GM19438 (cell line): Measurements from ENCODE around the gene GCGR.

Experiments used
- ATAC-seq: cut with Tn5 transposase; IDR thresholded peaks from one replicate; pipeline ENCODE4 v1.9.1; 2021; ENCODE audit warnings: low read depth; ENCODE audit not compliant: unreplicated experiment

Gene GCGR

GRCh38 chr17:81845881-81846742, 42.2 kb downstream of the GCGR start:
- no peak for ATAC-seq

DNA sequence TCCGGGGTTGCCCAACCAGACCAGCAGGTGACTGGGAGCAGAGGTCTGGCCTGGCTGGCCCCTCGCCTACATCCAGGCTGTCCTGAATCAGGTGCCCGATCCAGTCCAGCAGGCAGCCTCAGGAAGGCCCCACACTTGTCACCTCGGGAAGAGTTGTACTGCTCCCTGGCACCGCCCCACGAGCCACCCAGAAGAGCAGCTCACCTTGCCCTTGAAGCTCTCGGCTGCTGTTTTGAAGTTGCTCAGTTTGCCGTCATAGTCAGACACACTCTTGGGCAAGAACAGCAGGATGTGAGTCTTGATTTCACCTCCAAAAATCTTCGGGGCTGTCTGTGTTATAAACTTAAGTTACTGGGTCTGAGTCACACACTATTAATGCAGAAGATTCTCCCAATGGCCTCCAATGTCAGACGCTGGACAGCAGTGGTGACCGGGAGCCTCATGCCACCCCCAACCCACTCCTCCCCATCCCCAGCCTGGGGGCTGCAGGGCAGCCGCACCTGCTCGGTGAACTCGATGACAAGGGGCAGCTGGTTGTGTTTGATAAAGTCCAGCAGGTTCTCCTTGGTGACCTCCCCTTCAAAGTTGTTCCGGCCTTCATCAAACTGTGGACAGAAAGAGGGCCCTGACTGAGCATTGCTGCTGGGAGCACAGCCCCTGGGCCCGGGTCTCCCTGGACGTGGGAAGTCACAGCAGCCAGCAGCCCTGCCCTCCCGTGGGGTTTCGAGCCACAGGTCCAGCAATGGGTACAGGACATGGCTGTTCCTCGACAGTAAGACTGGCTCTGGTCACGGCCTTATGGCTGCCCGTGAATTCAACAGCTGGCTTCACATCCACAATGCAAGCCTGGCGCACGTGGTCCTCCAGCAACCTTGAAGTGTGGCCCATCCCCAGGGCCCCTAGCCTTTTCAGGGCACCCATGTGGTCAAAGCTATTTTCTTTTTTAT, 43.1 kb downstream of the GCGR start:
- no peak for ATAC-seq

DNA sequence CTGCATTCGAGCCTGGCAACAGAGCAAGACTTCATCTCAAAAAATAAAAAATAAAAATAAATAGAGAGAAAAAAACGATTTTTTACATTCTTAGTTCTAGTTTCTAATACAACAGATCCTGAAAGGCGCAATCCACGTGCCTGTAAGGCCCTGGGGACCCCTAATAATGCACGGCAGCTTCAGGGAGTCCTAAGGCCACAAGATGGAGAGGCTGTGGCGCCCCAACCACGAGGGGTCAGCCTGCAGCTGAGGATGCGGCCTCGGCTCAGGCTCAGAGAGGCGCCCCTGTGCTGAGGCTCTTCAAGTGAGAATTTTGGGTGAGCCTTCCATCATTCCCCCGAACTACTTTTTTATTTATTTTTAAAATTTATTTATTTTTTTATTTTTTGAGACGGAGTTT, 45.5 kb downstream of the GCGR start:
- no peak for ATAC-seq

GRCh38 chr17:81851423-81851822, 47.5 kb downstream of the GCGR start:
- ATAC-seq = no peak

GRCh38 chr17:81852237-81852636, 48.3 kb downstream of the GCGR start:
- ATAC-seq = no peak

DNA sequence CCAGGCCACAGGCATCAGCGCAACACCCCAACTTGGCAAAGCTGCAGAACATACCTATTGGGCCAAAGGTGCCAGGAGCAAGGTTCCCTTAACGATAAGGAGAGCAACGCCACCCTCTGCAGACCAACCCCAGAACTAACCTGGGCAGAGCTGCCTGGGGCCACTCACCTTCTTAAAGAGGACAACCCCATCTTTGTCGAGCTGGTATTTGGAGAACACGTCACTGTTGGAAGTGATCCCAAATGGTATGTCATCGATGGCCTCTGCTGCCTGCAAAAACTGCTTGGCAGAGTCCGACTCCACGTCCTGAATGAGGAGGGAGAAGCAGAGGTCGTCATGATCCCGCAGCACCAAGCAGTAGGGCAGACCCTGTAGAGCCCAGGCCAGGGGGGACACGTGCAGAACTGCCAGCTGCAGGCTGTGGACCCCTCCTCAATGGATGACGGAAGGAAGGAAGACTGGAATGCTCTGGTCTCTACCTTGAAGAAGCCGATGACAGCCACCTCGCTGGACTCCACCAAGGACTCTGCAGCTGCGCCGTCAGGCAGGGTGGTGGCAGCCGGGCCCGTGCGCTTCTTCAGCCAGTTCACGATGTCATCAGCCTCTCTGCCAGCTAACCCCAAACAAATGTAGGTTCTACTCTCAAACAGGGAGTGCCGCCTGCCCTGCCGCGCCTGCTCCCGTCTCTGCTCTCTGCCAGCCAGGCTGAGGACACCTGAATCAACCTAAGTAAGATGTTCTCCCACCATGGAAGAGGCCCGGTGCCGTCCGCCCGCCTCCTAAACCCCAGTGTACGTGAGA, 51.2 kb downstream of the GCGR start:
- ATAC-seq = no peak

GRCh38 chr17:81858170-81858966, 54.4 kb downstream of the GCGR start:
- ATAC-seq = no peak

- ATAC-seq = no peak
These were observed 55.3 kb downstream of the GCGR start for GRCh38 chr17:81858967-81859905.

GRCh38 chr17:81859906-81860755, 56.2 kb downstream of the GCGR start, which contains the start of gene P4HB:
Gene P4HB, minus strand, starts transcription at chr17:81860535. Its CDS starts 64 bp downstream, at chr17:81860471.
- ATAC-seq = no peak

- peak; percentile 74 for ATAC-seq
These were observed 57.0 kb downstream of the GCGR start for GRCh38 chr17:81860756-81861568.

GRCh38 chr17:81863123-81863675, 59.2 kb downstream of the GCGR start:
- no peak for ATAC-seq
